GM06990 (cell line): ENCODE measurements around the gene CD86.

Experiments
- DNase-seq: peaks from one replicate; pipeline ENCODE4 v3.0.0-alpha.2; 2011; ENCODE audit not compliant: insufficient read length; ENCODE audit errors: extremely low read depth
- H3K27me3 ChIP-seq: replicated peaks from 2 replicates; pipeline ENCODE4 v1.6.0; 2011; ENCODE audit warnings: low read length; ENCODE audit not compliant: control insufficient read depth, insufficient read depth
- H3K36me3 ChIP-seq: 2 replicates; pipeline ENCODE4 v1.5.1; 2011; ENCODE audit warnings: low read length; ENCODE audit not compliant: control insufficient read depth, insufficient read depth
- H3K4me3 ChIP-seq: replicated peaks from 2 replicates; pipeline ENCODE4 v1.5.1; 2011; ENCODE audit warnings: low read depth, mild to moderate bottlenecking, control low read depth, low read length
- TF ChIP-seq, protein P1 (sequence below): IDR thresholded peaks from 2 replicates; pipeline ENCODE4 v1.5.1; 2011; ENCODE audit warnings: low read length, control low read depth, mild to moderate bottlenecking, inconsistent platforms; ENCODE audit not compliant: insufficient read depth, poor library complexity, severe bottlenecking

Gene CD86

GRCh38 chr3:122102191-122102935 is 47.2 kb downstream of the CD86 start:
- DNase-seq = peak; percentile 64
- H3K27me3 ChIP-seq = no peaks in the 10 kb centered on the region
- TF ChIP-seq, protein P1, sequence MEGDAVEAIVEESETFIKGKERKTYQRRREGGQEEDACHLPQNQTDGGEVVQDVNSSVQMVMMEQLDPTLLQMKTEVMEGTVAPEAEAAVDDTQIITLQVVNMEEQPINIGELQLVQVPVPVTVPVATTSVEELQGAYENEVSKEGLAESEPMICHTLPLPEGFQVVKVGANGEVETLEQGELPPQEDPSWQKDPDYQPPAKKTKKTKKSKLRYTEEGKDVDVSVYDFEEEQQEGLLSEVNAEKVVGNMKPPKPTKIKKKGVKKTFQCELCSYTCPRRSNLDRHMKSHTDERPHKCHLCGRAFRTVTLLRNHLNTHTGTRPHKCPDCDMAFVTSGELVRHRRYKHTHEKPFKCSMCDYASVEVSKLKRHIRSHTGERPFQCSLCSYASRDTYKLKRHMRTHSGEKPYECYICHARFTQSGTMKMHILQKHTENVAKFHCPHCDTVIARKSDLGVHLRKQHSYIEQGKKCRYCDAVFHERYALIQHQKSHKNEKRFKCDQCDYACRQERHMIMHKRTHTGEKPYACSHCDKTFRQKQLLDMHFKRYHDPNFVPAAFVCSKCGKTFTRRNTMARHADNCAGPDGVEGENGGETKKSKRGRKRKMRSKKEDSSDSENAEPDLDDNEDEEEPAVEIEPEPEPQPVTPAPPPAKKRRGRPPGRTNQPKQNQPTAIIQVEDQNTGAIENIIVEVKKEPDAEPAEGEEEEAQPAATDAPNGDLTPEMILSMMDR = no peak
- peaks cover 2% of the 10 kb centered on the region; the same call in 1 of the 2 replicates for H3K36me3 ChIP-seq
- H3K4me3 ChIP-seq = no peak overlapping the region

DNA sequence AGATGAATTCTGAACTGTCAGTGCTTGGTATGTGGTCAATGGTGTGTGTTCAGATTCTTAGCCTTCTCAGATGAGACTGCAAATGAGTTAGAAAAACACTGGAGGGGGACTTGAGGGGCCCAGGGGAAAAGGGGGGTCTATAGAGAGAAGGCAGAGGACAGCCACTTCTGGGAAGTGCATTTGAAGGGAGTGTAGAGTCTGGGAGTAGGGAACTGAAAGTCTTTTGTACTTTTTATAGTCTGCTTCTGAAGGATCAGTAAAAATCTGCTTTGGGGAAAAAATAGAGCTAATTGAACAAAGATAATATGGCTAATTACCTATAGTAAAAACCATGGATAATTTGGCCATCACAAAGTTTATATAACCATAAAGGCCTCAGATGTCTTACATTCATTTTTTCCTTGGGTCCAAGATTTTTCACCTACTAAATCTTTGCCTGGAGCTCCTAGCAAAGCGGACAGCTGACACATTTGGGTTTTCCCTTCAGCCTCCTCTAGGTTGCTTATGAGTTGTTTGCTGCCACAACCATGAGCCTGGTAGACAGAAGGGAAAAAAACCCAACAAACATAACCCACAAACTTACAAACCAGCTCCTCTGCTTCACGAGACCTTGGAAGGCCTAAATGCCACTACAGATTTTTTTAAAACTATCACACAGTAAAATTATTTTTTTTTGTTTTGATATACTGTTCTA is 48.8 kb downstream of the CD86 start:
- Histone ChIP-seq H3K4me3 (no peak overlapping the region), H3K27me3 (no peaks in the 10 kb centered on the region), H3K36me3 (peaks cover 2% of the 10 kb centered on the region; the same call in 1 of the 2 replicates)
- TF ChIP-seq, protein P1 = no peak
- DNase-seq = no peak

- Histone ChIP-seq H3K36me3 (peaks cover 2% of the 10 kb centered on the region; the same call in 1 of the 2 replicates), H3K4me3 (no peak overlapping the region), H3K27me3 (no peaks in the 10 kb centered on the region)
- TF ChIP-seq, protein P1 = no peak
- no peak for DNase-seq
These were observed 49.5 kb downstream of the CD86 start for GRCh38 chr3:122104515-122105194.

DNA sequence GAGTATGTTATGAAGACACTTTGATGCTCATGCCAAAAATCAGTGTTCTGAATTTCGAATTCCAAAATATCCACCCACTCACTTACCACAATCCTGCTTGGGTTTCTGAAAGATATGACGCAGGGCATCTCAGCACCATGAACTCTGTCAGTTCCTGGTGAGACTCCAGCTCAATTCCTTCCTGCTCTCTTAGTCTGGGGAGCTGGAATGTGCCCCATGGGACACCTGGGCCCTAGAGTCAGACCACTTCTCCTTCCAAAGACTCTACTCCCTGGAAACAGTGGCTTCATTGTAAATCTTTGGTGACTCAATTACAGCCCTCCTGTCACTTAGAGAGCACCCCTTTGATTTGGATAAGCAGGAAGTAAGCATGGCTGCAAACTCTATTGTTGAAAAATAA is 50.5 kb downstream of the CD86 start:
- Histone ChIP-seq H3K4me3 (no peak overlapping the region), H3K36me3 (peaks cover 2% of the 10 kb centered on the region; the same call in 1 of the 2 replicates), H3K27me3 (no peaks in the 10 kb centered on the region)
- no peak for DNase-seq
- TF ChIP-seq, protein P1 = no peak

GRCh38 chr3:122107171-122107570 is 52.0 kb downstream of the CD86 start:
- TF ChIP-seq, protein P1 = no peak
- peaks cover 2% of the 10 kb centered on the region; the same call in 1 of the 2 replicates for H3K36me3 ChIP-seq
- H3K27me3 ChIP-seq = no peaks in the 10 kb centered on the region
- no peak for DNase-seq
- H3K4me3 ChIP-seq = no peak overlapping the region
